ENCODE results near the gene HS3ST3B1. TPM values are rescaled to one million over a fixed set of nuclear protein-coding genes. Genes with fewer than 3 reads are reported as not detected.

HS3ST3B1 gene
- total RNA-seq, 4 donors from 2014 or later, result 1.5 to 5.3 (median 3.1) TPM; not detected in 1

GRCh38 chr17:14352136-14352535 is 51.3 kb downstream of the HS3ST3B1 start:
- Histone ChIP-seq H3K27ac (no peak overlapping the region), H3K36me3 (no peaks in the 10 kb centered on the region), H3K4me3 (no peak overlapping the region), H3K27me3 (no peaks in the 10 kb centered on the region), H3K4me1 (no peaks in the 10 kb centered on the region), H3K9me3 (no peaks in the 10 kb centered on the region)
- TF ChIP-seq CTCF (IDR thresholded peaks at IDR 0.05), result no peak
- TF ChIP-seq POLR2A (IDR thresholded peaks at IDR 0.05), result no peak
- no peak for DNase-seq
- intact Hi-C loops (cut with DNase I; ENCODE audit: low total_unique reads), result no loop called here

- H3K27ac ChIP-seq, result no peak overlapping the region
- no peaks in the 10 kb centered on the region for H3K36me3 ChIP-seq
- H3K4me1 ChIP-seq, result no peaks in the 10 kb centered on the region
- H3K9me3 ChIP-seq, result no peaks in the 10 kb centered on the region
- TF ChIP-seq POLR2A (IDR thresholded peaks at IDR 0.05) (no peak), CTCF (IDR thresholded peaks at IDR 0.05) (no peak)
- DNase-seq, result no peak
- intact Hi-C loops (cut with DNase I; ENCODE audit: low total_unique reads), result no loop called here
- H3K4me3 ChIP-seq, result no peak overlapping the region
- H3K27me3 ChIP-seq, result no peaks in the 10 kb centered on the region
These were observed 53.1 kb downstream of the HS3ST3B1 start for GRCh38 chr17:14353861-14354474.

- TF ChIP-seq CTCF (IDR thresholded peaks at IDR 0.05) (no peak), POLR2A (IDR thresholded peaks at IDR 0.05) (no peak)
- no peaks in the 10 kb centered on the region for H3K36me3 ChIP-seq
- no peaks in the 10 kb centered on the region for H3K9me3 ChIP-seq
- H3K4me1 ChIP-seq, result no peaks in the 10 kb centered on the region
- no peaks in the 10 kb centered on the region for H3K27me3 ChIP-seq
- DNase-seq, result no peak
- H3K27ac ChIP-seq, result no peak overlapping the region
- no peak overlapping the region for H3K4me3 ChIP-seq
- intact Hi-C loops (cut with DNase I; ENCODE audit: low total_unique reads), result no loop called here
These were observed 53.9 kb downstream of the HS3ST3B1 start for GRCh38 chr17:14354807-14355206.

- Histone ChIP-seq H3K4me1 (no peaks in the 10 kb centered on the region), H3K9me3 (no peaks in the 10 kb centered on the region), H3K4me3 (no peak overlapping the region), H3K36me3 (no peaks in the 10 kb centered on the region), H3K27me3 (no peaks in the 10 kb centered on the region), H3K27ac (no peak overlapping the region)
- intact Hi-C loops (cut with DNase I; ENCODE audit: low total_unique reads), result no loop called here
- TF ChIP-seq CTCF (IDR thresholded peaks at IDR 0.05), result no peak
- no peak for TF ChIP-seq POLR2A (IDR thresholded peaks at IDR 0.05)
- no peak for DNase-seq
These were observed 54.7 kb downstream of the HS3ST3B1 start for GRCh38 chr17:14355556-14355955.

- Histone ChIP-seq H3K9me3 (no peaks in the 10 kb centered on the region), H3K4me3 (no peak overlapping the region), H3K27ac (no peak overlapping the region), H3K36me3 (no peaks in the 10 kb centered on the region), H3K27me3 (no peaks in the 10 kb centered on the region), H3K4me1 (no peaks in the 10 kb centered on the region)
- no peak for DNase-seq
- intact Hi-C loops (cut with DNase I; ENCODE audit: low total_unique reads), result loop anchor here (10.0 kb wide), 1 partner anchor 65 kb away; no protein-coding TSS in a partner anchor
- no peak for TF ChIP-seq POLR2A (IDR thresholded peaks at IDR 0.05)
- no peak for TF ChIP-seq CTCF (IDR thresholded peaks at IDR 0.05)
These were observed 58.5 kb downstream of the HS3ST3B1 start for GRCh38 chr17:14359163-14360020.
